ENCODE results near the gene RBM42. TPM values are rescaled to one million over a fixed set of nuclear protein-coding genes. Genes with fewer than 3 reads are reported as not detected.
A peak's percentile ranks its signal among the peaks of the same experiment; 100 is the strongest.

Gene RBM42, protein sequence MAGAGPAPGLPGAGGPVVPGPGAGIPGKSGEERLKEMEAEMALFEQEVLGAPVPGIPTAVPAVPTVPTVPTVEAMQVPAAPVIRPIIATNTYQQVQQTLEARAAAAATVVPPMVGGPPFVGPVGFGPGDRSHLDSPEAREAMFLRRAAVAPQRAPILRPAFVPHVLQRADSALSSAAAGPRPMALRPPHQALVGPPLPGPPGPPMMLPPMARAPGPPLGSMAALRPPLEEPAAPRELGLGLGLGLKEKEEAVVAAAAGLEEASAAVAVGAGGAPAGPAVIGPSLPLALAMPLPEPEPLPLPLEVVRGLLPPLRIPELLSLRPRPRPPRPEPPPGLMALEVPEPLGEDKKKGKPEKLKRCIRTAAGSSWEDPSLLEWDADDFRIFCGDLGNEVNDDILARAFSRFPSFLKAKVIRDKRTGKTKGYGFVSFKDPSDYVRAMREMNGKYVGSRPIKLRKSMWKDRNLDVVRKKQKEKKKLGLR
- total RNA-seq (2014; rRNA removed) (81.6 and 126 TPM in 2 replicates), Bru-seq, nascent RNA (percentile 69 among the genes with signal in this experiment), BruChase-seq, experiment 1, labeled RNA remaining after a 6-hour chase (percentile 84 among the genes with signal in this experiment), BruChase-seq, experiment 2, labeled RNA remaining after a 2-hour chase (percentile 73 among the genes with signal in this experiment)
- long read RNA-seq, transcript RBM42-201 (10 exons, 1,680 nt): major isoform, 75 of 172 reads
- long read RNA-seq, partial matches to known transcripts: 25 of 172 reads
- long read RNA-seq, other reads (novel, unspliced or antisense): 70 of 172 reads

DNA sequence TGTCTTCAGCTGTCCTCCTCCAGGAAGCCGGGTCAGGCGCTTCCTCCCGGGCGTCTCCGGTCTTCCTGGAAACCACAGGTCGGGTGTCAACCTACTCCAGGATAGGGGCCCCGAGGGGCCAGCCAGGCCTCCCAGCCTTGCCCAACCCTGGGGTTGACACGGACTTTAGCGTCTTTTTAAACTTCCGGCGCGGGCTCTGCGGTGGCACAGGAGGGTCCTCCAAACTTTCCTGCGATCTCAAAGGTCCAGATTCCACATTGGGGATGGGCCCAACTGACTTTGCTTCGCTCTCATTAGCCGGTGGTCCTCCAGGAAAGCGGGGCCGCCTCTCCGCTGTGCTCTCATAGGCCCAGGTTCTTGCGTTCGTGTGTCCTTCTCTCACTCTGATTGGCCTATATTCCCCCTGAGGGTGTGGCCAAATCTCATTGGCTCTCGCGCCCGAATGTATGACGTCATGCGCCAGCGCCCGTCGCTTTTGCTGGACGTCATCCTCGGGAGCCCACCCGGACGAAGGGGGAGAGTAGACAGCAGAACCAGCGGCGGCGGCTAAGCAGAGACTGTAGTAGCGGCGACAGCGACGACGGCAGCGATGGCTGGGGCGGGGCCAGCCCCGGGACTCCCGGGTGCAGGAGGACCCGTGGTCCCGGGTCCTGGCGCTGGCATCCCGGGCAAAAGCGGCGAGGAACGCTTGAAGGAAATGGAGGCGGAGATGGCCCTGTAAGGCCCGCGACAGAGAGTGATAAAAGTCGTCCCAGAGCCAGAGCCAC lies at the start of gene RBM42:
TSS of gene RBM42 (plus strand) at position 472 of the 767 bp plus-strand sequence. CDS start at position 590, 118 bp downstream.
- Histone ChIP-seq H3K4me2 (ENCODE audit: low read length) (peak within 1 kb of the TSS; percentile 96), H2AFZ (ENCODE audit: low read length) (peak within 1 kb of the TSS; percentile 95), H3K9me2 (replicated peaks; ENCODE audit: low read length) (no peaks in the 10 kb centered on the region), H3K9ac (ENCODE audit: low read length) (peak within 1 kb of the TSS; percentile 96), H3K4me1 (ENCODE audit: insufficient read depth, low read length) (peaks cover 4% of the 10 kb centered on the region; the same call in 1 of the 2 replicates), H3K27me3 (ENCODE audit: low read length) (no peaks in the 10 kb centered on the region), H3K9me3 (ENCODE audit: low read length) (no peaks in the 10 kb centered on the region), H4K20me1 (ENCODE audit: low read length) (no peaks in the 10 kb centered on the region), H3K79me2 (ENCODE audit: low read length) (peaks cover 10% of the 10 kb centered on the region), H3K27ac (ENCODE audit: low read length) (peak within 1 kb of the TSS; percentile 58), H3K4me3 (ENCODE audit: low read length) (peak within 1 kb of the TSS; percentile 98), H3F3A (ENCODE audit: low read length, unreplicated experiment) (no peaks in the 10 kb centered on the region), H3K36me3 (ENCODE audit: low read depth, low read length) (peaks cover 6% of the 10 kb centered on the region; the same call in 1 of the 2 replicates)
- ATAC-seq (peak; percentile 100), DNase-seq (peak; percentile 97)
- intact Hi-C loops (cut with micrococcal nuclease): no loop called here
- TF ChIP-seq EZH2phosphoT487 (IDR thresholded peaks at IDR 0.05; ENCODE audit: borderline replicate concordance, low read length) (no peak), EZH2 (IDR thresholded peaks at IDR 0.05; ENCODE audit: low read length, unreplicated experiment) (no peak)
- TF ChIP-seq, protein P1, sequence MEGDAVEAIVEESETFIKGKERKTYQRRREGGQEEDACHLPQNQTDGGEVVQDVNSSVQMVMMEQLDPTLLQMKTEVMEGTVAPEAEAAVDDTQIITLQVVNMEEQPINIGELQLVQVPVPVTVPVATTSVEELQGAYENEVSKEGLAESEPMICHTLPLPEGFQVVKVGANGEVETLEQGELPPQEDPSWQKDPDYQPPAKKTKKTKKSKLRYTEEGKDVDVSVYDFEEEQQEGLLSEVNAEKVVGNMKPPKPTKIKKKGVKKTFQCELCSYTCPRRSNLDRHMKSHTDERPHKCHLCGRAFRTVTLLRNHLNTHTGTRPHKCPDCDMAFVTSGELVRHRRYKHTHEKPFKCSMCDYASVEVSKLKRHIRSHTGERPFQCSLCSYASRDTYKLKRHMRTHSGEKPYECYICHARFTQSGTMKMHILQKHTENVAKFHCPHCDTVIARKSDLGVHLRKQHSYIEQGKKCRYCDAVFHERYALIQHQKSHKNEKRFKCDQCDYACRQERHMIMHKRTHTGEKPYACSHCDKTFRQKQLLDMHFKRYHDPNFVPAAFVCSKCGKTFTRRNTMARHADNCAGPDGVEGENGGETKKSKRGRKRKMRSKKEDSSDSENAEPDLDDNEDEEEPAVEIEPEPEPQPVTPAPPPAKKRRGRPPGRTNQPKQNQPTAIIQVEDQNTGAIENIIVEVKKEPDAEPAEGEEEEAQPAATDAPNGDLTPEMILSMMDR (conservative IDR thresholded peaks at IDR 0.05; ENCODE audit: low read depth, low read length): no peak
- ChIA-PET POLR2A (ENCODE audit: unreplicated experiment) (no interaction called here), CTCF (no interaction called here)
- no TSS peak for BruUV-seq (replicated peaks)

DNA sequence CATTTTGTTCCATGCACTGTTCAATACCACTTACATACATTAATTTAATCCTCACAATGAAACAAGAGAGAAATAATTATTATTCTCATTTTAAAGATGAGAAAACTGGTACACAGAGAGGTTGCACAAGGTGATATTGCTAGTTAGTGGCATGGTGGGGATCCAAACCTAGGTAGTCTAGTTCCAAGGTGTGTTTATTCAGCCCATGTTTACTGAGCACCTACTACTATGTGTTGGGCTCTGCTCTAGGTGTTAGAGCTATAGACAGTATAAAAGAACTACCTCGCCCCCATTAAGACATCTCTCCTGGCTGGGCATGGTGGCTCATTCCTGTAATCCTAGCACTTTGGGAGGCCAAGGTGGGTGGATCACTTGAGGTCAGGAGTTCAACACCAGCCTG lies 46.1 kb upstream of the RBM42 start:
- no peaks in the 10 kb centered on the region for H3K27me3 ChIP-seq (ENCODE audit: low read length)
- no peak for DNase-seq
- H3K4me2 ChIP-seq (ENCODE audit: low read length): no peak overlapping the region
- no peak overlapping the region for H2AFZ ChIP-seq (ENCODE audit: low read length)
- H3K9ac ChIP-seq (ENCODE audit: low read length): no peak overlapping the region
- intact Hi-C loops (cut with micrococcal nuclease): no loop called here
- BruUV-seq (replicated peaks): no TSS peak
- no peaks in the 10 kb centered on the region for H3K9me3 ChIP-seq (ENCODE audit: low read length)
- no peak overlapping the region for H3K27ac ChIP-seq (ENCODE audit: low read length)
- POLR2A ChIA-PET (ENCODE audit: unreplicated experiment): no interaction called here
- H3K79me2 ChIP-seq (ENCODE audit: low read length): no peaks in the 10 kb centered on the region
- no peak overlapping the region for H3K4me3 ChIP-seq (ENCODE audit: low read length)
- no peaks in the 10 kb centered on the region for H4K20me1 ChIP-seq (ENCODE audit: low read length)
- no peaks in the 10 kb centered on the region for H3F3A ChIP-seq (ENCODE audit: low read length, unreplicated experiment)
- CTCF ChIA-PET: no interaction called here
- H3K4me1 ChIP-seq (ENCODE audit: insufficient read depth, low read length): no peaks in the 10 kb centered on the region
- TF ChIP-seq EZH2phosphoT487 (IDR thresholded peaks at IDR 0.05; ENCODE audit: borderline replicate concordance, low read length): no peak
- no peak for TF ChIP-seq EZH2 (IDR thresholded peaks at IDR 0.05; ENCODE audit: low read length, unreplicated experiment)
- TF ChIP-seq, protein P1 (conservative IDR thresholded peaks at IDR 0.05; ENCODE audit: low read depth, low read length): no peak
- no peak for ATAC-seq
- H3K9me2 ChIP-seq (replicated peaks; ENCODE audit: low read length): no peaks in the 10 kb centered on the region
- H3K36me3 ChIP-seq (ENCODE audit: low read depth, low read length): no peaks in the 10 kb centered on the region
